Activated CD4-positive, alpha-beta T cell treated with anti-CD3 and anti-CD28 coated beads for 48 hours (primary cell): Measurements from ENCODE around the gene AGA.

Experiments used
- DNase-seq: peaks from one replicate; pipeline ENCODE4 v3.0.0-alpha.2; 2020

The AGA gene

DNA sequence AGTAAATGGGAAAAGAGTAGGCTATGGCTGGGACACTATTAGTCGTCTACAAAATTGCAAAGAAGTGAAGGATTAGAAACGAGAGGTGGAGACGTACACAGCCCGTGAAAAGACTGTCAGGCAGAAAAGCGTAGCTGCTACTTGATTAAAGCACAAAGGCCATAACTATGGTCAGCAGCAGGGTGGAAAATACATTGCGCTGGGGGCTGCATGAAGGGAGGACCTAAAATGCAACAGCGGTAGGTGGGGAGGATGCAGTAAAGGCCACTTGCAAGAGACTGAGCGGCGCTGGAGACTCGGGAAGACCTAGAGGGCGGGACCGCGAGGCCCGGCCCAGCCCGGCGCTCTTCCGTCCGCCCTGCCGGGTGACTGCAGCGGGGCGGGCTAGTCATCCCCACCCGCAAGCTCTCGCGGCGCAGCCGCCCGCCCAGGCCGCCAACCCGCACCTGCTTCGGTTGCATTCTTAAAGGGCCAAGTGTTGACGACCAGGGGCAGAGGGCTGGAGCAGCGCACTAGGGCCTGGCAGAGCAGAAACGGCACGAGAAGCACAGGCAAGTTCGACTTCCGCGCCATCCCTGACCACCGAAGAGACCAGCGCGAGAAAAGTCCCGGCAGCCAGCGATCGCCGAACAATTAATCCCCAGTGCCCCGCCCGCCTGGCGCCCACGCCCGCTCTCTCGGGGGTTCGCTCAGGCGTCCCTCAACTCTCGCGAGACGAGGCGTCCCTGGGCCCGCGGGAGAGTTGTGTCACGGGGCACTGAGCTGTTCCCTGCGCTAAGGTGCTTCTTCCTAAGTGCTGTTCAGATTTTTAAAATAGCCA is at the start of gene AGA:
AGA (minus strand) TSS at position 635 of the 820 bp plus-strand sequence; CDS start at position 573, 62 bp downstream.
- DNase-seq, result peak; percentile 98

DNA sequence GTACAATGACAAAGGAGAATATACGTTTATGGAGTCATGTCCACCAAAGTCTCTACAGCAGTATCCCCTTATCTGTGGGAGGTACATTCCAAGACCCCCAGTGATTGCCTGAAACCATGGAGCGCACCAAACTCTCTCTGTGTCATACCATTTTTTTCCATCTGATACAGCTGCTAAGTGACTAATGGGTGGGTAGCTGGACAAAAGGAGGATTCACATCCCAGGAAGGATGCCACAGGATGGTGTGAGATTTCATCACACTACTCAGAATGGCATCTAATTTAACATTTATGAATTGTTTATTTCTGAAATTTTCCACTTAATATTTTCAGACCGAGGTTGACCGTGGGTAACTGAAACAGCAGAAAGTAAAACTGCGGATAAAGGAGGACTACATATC is 49.8 kb upstream of the AGA start:
- no peak for DNase-seq

DNA sequence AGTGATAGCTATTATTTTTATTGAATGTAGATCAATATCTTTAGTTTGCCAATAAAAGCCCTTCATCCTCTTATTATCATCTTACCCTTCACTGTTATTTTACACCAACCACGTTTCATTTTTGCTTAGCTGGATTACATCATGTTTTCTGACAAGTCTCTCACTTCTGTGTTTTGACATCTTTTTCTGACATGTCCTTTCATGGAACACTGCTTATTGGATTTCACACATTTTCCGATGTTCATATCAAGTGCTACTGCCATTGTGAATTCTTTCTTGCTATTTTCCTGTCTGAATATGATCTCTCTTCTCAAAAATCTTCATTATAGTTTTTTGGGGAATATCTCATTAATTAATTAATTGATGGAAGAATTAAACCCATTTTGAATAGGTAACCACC is 48.5 kb upstream of the AGA start:
- DNase-seq, result no peak

DNA sequence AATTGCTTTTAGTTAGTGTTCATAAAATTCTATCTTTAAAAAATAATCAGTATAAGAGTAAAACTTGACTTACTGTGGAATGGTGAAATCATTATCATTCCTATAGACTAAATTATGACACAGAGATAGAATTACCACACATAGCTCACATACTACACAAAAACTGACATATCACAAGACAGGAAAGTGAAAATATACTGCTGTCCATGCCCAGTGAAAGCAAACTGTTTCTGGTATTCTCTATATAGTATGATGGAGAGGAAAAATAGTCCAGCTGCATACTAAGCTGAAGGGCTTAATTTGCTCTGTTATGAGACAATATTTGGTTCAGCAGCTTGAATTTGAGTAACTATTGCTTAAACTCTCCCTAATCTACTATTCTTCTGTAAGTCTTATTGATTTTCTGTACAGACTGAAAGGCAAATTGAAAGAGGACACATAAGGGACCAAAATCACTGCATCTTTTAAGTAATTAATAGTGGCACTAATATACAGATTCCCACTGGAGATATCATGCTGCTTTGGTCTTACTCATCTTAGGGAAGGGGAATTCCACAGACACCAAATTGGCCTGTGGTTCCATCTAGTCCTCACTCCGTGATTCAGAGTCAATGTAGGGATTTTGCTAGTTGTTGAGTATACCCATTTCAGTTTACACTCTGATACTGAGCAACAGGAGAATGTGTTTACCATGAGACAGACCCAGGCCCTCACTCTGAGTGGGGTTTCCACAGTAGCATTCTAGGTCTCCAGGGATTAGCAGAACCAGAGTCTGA is 47.4 kb upstream of the AGA start:
- DNase-seq, result no peak

DNA sequence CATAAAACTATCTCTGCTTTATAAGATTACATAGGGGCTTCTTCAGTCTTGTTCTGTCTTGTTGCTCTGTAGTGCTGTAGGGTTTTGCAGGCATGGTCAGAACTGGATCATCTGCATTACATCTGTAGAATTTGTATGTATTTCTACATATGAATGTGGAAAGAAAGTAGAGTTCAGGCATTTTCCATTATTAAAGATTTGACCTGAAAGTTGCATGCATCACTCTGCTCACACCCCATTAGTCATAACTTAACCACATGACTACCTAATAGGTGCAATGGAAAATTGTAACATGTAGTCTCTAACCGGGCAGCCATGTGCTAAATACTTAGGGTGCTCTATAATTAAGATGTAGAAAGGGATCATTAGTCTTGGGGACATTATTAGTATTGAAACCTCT is 45.7 kb upstream of the AGA start:
- DNase-seq, result no peak

DNA sequence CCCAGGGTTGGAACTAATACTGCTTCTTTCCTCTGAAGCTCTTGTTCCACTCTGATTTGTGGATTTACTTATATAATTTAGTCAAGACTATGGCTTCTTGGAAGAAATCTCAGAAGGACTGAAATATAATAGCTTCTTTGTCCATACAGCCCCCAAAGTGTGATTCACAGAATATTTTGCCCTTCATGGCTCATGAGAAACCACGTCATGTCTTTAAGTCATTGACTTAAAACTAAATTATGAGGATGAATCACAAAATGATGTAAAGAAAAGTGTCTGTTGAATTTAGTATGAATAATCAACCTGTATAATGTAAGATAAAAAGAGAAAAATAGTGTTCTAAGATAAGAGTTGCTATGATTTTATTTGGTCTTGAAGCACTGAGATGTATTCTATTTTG is 43.3 kb upstream of the AGA start:
- no peak for DNase-seq

DNA sequence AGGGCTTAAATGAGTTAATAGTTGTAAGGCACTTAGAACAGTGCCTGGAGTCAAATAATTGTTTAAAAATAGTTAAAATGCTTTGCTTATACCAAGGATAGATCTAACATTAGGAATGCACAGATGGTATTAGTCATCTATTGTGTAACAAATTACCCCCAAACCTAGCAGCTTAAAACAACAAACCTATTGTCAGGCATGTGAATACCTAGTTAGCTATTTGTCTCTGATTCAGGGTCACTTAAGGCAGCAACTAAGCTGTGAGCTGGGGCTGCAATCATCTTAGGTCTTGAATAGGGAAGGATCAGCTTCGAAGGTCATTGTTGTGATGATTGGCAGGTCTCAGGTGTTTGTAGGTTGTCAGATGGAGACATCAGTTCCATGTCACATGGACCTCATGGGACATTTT is 42.4 kb upstream of the AGA start:
- DNase-seq, result no peak

DNA sequence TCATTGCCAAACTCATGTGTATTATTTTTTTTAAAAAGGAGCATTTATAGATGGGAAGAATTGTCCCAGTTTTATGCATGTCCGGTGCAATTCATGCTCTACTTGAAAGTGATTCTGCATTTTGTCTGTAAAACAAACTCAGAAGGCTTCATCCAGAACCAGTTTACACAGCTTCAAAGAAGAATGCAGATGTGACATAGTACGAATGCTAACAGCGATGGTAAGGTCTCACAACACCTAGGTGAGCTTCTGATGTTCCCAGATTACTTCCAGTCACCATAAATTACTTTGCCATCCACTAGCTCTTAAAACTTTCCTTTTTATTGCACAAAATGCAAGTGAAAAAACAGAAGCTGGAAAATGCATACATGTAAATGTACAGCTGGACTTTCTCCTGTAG is 41.5 kb upstream of the AGA start:
- no peak for DNase-seq

DNA sequence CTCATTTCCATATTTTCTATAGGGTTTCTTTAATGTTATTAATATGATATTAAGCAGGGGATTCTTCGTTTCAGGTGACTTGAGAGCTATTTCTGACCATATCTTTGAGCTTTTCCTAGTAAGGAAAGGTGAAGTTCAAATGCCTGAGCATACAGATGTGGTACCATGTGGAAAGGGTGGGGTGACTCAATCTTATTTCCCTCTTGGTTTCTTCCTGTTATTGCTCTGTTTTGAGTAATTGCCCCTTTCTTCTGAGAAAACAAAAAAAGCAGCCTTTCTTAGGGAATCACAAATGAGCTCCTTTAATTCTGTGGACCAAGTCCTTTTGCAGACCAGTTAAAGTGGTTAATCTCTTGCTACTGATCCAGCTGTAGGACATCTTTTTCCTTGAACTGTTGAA is 41.0 kb upstream of the AGA start:
- DNase-seq, result no peak

DNA sequence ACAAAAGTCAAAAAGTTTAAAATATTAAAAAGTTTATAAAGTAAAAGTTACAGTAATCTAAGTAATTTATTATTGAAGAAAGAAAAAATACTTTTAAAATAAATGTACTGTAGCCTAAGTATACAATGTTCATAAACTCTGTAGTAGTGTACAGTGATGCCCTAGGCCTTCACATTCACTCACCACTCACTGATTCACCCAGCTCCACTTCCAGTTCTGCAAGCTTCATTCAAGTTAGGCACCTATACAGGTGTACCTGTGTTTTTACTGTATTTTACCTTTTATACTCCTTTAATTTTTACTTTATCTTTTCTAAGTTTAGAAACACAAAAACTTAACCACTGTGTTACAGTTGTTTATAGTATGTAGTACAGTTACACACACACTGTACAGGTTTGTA is 40.1 kb upstream of the AGA start:
- DNase-seq, result no peak

DNA sequence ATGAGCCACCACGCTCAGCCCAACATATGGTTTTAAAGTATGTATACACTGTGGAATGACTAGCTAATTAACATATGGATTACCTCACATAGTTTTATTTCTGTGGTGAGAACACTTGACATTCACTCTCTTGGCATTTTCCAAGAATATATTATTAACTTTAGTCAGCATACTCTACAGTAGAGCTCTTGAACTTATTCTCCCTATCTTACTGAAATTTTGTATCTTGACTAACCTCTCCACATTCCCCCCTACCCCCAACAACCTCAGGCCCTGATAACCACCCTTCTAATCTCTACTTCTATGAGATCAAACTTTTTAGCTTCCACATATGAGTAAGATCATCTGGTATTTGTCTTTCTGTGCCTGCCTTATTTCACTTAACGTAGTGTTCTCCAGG is 38.6 kb upstream of the AGA start:
- no peak for DNase-seq

DNA sequence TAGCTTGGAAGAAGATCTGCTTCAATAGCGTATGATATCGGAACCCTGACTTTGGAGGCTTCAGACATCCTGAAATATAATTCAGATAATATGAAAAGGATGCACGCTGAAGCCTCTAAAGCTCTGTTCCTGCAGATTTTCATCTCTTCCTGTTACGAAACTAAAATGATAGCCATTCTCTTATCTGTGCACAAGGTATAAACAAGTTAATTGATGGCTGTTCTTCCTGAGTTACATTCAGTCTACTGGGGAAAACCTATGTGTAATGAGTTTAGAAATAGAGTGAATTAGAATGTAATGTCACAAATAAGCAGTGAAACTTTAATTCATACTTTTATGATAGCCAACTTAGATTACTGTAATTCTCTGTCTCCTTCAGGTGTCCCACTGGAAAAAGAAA is 36.8 kb upstream of the AGA start:
- DNase-seq, result no peak

DNA sequence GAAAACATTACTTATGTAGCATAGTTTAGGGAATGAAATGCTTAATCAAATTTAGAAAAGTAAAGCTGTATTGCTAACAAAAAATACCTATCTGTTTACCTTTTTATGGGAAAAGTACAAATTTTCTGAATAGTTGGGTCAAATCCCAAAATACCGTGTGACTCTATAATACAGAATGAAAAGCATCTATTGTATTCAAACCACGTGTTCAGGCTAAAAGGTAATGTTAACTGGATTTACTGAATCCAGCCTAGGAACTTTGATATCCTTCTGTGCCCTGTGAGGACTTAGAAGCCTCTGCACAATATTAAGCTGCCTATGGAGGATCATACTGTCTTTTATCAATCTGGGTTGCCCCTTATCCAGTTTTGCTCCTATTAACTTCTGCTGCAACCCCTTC is 36.3 kb upstream of the AGA start:
- no peak for DNase-seq

DNA sequence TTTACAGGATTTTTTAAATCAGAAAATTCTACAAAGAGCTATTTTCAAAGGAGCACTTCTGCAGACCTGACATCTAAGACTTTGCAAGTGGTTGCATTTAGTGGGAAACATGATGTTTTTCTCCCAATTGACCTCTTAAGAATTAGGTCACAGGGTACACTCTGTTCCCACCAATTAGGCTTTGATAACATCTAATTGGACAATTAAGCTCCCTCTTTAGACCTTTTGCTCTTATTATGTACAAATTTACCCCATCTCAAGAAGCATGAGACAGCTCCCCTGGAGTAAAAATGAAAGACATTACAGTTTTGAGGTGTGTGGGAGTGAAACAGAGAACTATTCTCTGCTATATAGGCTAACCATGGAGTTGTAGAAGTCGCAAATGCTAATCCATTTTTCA is 31.8 kb upstream of the AGA start:
- no peak for DNase-seq

DNA sequence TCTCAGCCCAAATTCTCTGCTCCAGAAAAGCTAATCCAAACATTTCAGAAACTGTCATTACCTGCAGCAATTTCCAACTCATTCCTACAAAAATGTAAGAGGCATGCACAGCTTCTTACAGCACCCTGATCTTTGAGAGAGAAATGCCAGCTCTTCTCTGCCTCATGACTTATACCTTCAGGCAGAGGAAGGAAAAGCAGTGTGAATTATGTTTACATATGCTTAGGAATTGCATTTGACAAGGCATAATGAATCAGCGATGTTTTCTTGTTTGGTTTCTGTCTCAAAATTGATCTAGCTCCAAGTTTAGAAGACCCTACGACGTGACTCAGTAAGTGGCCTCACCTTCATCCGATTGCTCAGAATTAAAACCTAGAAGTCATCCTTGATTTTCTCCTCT is 21.8 kb upstream of the AGA start:
- no peak for DNase-seq

DNA sequence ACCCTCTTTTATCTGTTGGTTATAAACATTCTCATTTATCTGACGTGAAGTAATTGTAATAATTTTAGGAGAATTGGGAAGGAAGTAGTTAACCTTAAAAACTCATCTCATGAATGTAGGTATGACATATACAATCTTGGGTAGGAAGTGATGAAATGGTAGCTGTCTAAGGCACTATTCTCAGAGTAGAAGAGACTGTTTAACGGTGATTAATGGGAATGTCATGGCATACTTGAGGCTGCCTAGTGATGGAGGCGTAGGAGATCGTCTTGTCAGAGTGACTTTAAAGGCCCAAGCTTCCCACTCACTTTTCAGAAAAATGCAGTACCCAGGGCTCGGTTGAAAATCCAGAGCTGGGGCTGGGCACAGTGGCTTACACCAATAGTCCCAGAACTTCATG is 19.4 kb upstream of the AGA start:
- no peak for DNase-seq

DNA sequence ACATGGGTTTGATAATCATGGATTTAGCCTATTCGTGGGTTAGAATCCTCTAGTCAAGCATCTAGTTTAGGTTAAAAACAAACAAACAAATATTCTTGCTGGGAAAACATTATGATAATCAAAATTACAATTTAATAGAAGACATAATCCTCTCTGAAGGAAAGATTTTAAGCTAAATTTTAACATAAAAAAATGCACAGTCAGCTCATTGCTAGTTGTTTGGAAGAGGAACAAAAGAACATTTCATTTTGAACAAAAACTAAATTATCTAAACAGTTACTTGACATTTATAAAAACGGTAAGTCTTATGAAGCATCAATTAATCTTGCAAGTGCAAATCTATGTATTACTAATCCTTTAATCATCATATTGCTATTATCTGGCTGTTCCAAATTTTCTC is 18.2 kb upstream of the AGA start:
- no peak for DNase-seq

DNA sequence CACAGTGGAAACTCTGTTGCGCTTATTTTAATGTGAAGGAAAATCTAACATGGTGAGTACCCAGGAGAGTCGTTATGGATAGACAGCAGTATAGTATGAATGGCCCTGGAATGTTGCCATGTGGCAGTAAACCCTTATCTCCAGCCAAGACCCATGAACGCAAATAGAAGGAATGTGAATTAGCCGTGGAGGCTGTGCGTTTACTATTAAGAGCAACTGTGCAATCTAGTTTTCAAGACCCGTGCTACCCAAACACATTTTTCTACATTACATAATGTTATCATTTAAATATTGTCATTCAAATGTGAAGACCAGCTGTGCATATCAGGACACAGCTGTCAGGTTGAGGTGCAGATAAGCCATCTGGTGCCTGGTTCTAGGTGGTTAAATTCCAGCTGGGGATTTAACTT is 13.3 kb upstream of the AGA start:
- DNase-seq, result no peak

DNA sequence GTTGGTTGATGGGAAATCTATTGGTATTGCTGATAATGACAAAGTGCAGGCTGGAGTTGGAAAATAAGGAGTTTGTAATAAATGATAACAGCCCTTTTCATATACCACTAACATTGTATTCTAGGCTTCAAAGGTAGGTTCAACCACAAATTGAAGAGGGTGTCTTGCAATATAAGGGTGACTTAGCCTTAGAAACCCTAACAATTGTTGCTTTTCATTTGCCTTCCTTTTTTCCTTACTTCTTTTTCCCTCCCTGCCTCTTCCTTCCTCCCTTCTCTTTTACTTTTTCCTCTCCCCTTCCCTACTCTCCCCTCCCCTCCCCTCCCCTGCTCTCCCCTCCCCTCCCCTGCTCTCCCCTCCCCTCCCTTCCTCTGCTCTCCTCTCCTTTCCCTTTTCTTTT is 10.9 kb upstream of the AGA start:
- DNase-seq, result no peak

DNA sequence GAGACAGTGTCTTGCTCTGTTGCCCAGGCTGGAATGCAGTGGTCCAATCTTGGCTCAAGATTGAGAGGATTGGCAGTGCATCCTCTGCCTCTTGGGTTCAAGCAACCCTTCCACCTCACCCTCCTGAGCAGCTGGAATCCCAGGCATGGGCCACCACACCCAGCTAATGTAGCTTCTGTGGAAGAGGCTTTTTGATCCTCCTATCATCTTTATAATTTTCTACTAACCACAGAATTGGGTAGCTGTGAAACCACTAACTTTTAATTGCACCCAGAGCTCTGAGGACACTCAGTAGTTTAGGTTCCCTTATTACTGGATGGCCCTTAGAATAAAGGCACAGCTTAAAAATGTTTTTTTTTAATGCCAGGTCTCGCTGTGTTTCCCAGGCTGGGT is 8.9 kb upstream of the AGA start:
- no peak for DNase-seq

DNA sequence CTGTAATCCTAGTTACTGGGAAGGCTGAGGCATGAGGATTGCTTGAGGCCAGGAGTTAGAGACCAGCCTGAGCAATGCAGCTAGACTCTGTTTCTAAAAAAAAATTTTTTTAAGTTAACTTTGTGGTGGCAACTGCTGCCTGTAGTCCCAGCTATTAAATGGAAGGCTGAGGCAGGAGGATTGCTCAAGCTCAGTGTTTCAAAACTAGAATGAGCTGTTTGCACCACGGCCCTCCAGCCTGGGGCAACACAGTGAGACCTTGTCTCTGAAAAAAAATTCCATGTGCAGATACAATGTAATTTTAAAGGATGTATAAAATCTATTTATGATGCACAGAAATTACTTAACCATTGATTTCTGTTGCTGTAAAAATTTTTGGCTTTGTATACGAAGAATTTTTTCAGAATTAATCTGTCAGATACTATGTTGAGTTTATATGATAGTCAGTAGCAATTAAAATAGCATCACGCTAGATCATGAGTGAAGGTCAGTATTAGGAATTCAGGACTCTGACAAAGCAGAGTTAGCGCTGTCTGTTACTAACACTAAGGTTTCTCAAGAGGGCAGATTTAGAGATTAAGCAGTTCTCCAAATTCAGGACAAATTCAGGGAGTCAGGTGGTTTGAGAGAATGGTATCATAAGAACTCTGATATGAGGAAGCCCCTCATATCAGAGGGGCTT is 8.3 kb upstream of the AGA start:
- DNase-seq, result no peak

DNA sequence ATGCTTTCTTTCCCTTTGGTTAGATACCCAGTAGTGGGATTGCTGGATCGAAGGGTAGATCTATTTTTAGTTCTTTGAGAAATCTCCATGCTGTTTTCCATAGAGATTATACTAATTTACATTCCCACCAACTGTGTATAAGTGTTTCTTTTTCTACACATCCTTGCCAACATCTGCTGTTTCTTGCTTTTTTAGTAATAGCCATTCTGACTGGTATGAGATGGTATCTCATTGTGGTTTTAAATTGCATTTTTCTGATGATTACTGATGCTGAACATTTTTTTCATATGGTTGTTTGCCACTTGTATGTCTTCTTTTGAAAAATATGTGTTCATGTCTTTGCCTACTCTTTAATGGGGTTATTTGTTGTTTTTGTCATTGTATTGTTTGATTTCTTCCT is 6.6 kb upstream of the AGA start:
- DNase-seq, result no peak

DNA sequence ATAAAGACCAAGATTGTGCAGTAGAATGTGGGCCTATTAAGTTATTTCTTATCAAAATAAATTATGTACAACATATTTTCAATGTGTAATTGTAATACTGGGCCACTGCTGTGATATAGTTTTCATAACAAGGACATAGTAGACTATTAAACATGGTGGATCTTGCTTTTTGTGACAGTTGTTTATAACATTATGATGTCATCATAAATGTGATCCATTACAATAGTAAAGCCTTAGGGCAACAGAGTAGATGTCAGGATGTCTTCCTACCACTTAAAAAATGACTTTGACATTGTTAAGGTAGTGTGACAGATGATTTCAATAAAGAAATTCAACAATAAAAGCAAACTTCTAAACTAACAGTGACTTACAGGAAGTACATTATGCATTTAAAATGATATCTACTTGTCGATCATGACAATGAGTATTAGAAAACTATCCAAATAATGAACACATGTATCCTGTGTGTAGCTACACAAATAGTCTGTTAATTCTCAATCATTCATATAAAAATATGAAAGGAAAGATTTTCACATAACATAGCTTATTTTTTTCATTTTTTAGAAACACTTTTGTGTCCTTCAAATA is 5.3 kb upstream of the AGA start:
- no peak for DNase-seq

DNA sequence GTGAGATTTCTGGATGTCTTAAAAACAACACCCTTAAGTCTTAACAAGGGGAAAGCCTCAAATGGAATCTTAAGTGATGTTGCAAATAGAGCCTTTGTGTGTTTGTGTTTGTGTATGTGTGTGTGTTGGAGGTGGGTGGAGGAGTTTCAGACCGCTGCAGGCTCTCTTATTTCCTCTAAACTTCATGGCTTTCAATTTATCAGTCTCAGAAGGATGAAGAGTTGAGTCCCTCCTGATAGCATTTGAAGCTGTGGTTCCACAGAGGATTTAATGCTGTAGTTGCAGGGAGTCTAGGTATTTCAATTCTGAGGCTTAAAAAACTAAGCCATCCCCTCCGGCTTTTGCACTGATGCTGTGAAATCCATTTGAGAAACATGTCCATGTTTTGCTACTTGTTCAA is 4.3 kb upstream of the AGA start:
- DNase-seq, result no peak
